Measurements from ENCODE around the gene DCANP1. TPM values are rescaled to one million over a fixed set of nuclear protein-coding genes. Genes with fewer than 3 reads are reported as not detected.
A peak's percentile ranks its signal among the peaks of the same experiment; 100 is the strongest.

Gene DCANP1
- total and polyA plus RNA-seq, 2 donors (not counting 3 experiments of a cell fraction or from before 2014, with no cell fraction given), result not detected

- Histone ChIP-seq H3K9me3 (replicated peaks; ENCODE audit: control insufficient read depth, insufficient read depth, low read length) (no peaks in the 10 kb centered on the region), H3K36me3 (ENCODE audit: control insufficient read depth in 2 of 2, extremely low read depth in 1 of 2, insufficient read depth in 2 of 2, low read length in 2 of 2) (no peaks in the 10 kb centered on the region), H3K4me1 (ENCODE audit: control insufficient read depth, extremely low read depth, insufficient read depth, low read length) (peaks cover 3% of the 10 kb centered on the region), H3K9me1 (replicated peaks; ENCODE audit: control insufficient read depth, extremely low read depth, insufficient read depth, low read length) (no peaks in the 10 kb centered on the region), H3K9ac (replicated peaks; ENCODE audit: extremely low read depth, insufficient read depth, low read length) (no peak overlapping the region), H3K4me3 (replicated peaks in 1 of 3; ENCODE audit: insufficient read depth in 1 of 3, low read depth in 1 of 3, low read length in 3 of 3) (no peak overlapping the region), H3K27me3 (ENCODE audit: control insufficient read depth in 2 of 2, insufficient read depth in 2 of 2, low read length in 2 of 2) (peaks cover 63 to 79% of the 10 kb centered on the region in 2 experiments), H3K27ac (ENCODE audit: insufficient read depth, low read depth, low read length) (no peak overlapping the region), H3K79me2 (ENCODE audit: control insufficient read depth, insufficient read depth, low read length) (no peaks in the 10 kb centered on the region), H4K20me1 (replicated peaks; ENCODE audit: control insufficient read depth, extremely low read depth, insufficient read depth, low read length) (no peaks in the 10 kb centered on the region), H3K4me2 (ENCODE audit: insufficient read depth, low read length) (no peak overlapping the region), H2AFZ (ENCODE audit: low read depth, low read length) (no peak overlapping the region)
- no peak for DNase-seq (ENCODE audit: low read depth, low spot score)
- dilution Hi-C loops (cut with MboI; ENCODE audit: extremely low pct_ligation_motif_present, low sequenced_read_pairs), result no loop called here
- BruUV-seq (replicated peaks), result no TSS peak
- TF ChIP-seq CTCF (IDR thresholded peaks at IDR 0.05; ENCODE audit: extremely low read depth in 1 of 2, insufficient read depth in 1 of 2, low read depth in 1 of 2, low read length in 2 of 2), result no peak
- TF ChIP-seq POLR2AphosphoS5 (IDR thresholded peaks at IDR 0.05; ENCODE audit: insufficient read depth, low read depth, low read length), result no peak
- no peak for TF ChIP-seq POLR2A (IDR thresholded peaks at IDR 0.05; ENCODE audit: low read depth, low read length)
- no peak for TF ChIP-seq MYC (IDR thresholded peaks at IDR 0.05; ENCODE audit: low read depth, low read length)
- TF ChIP-seq MAX (IDR thresholded peaks at IDR 0.05; ENCODE audit: insufficient read depth, insufficient read length), result no peak
- TF ChIP-seq EZH2 (IDR thresholded peaks at IDR 0.05; ENCODE audit: borderline replicate concordance, low read depth, low read length, severe bottlenecking), result peak; percentile 55
- intact Hi-C loops (cut with micrococcal nuclease), result no loop called here
- no peak for FAIRE-seq
- CTCF ChIA-PET, result interaction anchor here (1.5 kb wide), 1 partner anchor 70 kb away, joined by 4 read pairs; no protein-coding TSS in a partner anchor
- POLR2A ChIA-PET, result no interaction called here
Observed at GRCh38 chr5:135491038-135491551, 43.9 kb upstream of the DCANP1 start.

All from endothelial cell of umbilical vein (primary cell).